H1 (cell line): Measurements from ENCODE around the gene MPP3. TPM values are rescaled to one million over a fixed set of nuclear protein-coding genes. Genes with fewer than 3 reads are reported as not detected.
A peak's percentile ranks its signal among the peaks of the same experiment; 100 is the strongest.

Experiments
- CTCF ChIA-PET: fragments of 300-600 bp; sonication (Branson Sonifier 250); formaldehyde crosslinking; loops from one replicate; lab custom pipeline; 2021; ENCODE audit not compliant: partially characterized antibody; lab: Charles Lee
- POLR2A ChIA-PET: fragments of 300-600 bp; sonication (Branson Sonifier 250); formaldehyde crosslinking; loops from one replicate; lab custom pipeline; 2021; ENCODE audit warnings: inconsistent platforms; ENCODE audit not compliant: partially characterized antibody; lab: Charles Lee
- DNase-seq, 2 experiments: peaks; one replicate each; pipeline versions ENCODE4 v3.0.0 to v3.0.0-alpha.2; 2010 to 2022; ENCODE audit warnings: low spot score in 2 of 2, low read depth in 1 of 2, mixed read lengths in 1 of 2
- FAIRE-seq: peaks from 2 replicates; lab custom pipeline; 2011; peaks lifted over from hg19 to GRCh38; lab: Jason Lieb, UNC
- H2AFZ ChIP-seq: 2 replicates; pipeline ENCODE4 v1.8.1; 2012; ENCODE audit warnings: low read length, inconsistent platforms
- H2AK5ac ChIP-seq: 2 replicates; pipeline ENCODE4 v1.6.1; 2013; ENCODE audit warnings: low read depth, low read length
- H2BK120ac ChIP-seq: replicated peaks from 2 replicates; pipeline ENCODE3; 2013; ENCODE audit warnings: low read depth, low read length, inconsistent platforms
- H2BK12ac ChIP-seq: 2 replicates; pipeline ENCODE4 v1.6.1; 2013; ENCODE audit warnings: low read depth, low read length
- H2BK15ac ChIP-seq: 2 replicates; pipeline ENCODE4 v1.6.1; 2013; ENCODE audit warnings: low read length
- H2BK20ac ChIP-seq: 2 replicates; pipeline ENCODE4 v1.6.1; 2013; ENCODE audit warnings: low read length
- H2BK5ac ChIP-seq: 2 replicates; pipeline ENCODE4 v1.6.1; 2013; ENCODE audit warnings: low read depth, low read length
- H3K14ac ChIP-seq: 2 replicates; pipeline ENCODE4 v1.6.1; 2013; ENCODE audit warnings: inconsistent platforms; ENCODE audit not compliant: insufficient read length
- H3K18ac ChIP-seq: 2 replicates; pipeline ENCODE4 v1.6.1; 2013; ENCODE audit warnings: low read length; ENCODE audit errors: extremely low read depth
- H3K23ac ChIP-seq: 2 replicates; pipeline ENCODE4 v1.6.1; 2013; ENCODE audit warnings: inconsistent platforms; ENCODE audit not compliant: insufficient read length
- H3K23me2 ChIP-seq: 2 replicates; pipeline ENCODE4 v1.6.1; 2013; ENCODE audit warnings: low read depth, low read length
- H3K27ac ChIP-seq: 2 replicates; pipeline ENCODE4 v1.6.1; 2011; ENCODE audit warnings: low read depth, low read length, inconsistent platforms
- H3K27me3 ChIP-seq, 4 experiments: replicated peaks in 1 of 4; 1 replicate in 1 of 4; 2 replicates in 3 of 4; pipeline versions ENCODE4 v1.6.1 to v1.8.1; 2011 to 2013; ENCODE audit warnings: low read length in 3 of 4, mild to moderate bottlenecking in 3 of 4, inconsistent platforms in 2 of 4, mixed read lengths in 2 of 4, moderate library complexity in 1 of 4; ENCODE audit not compliant: control insufficient read depth in 3 of 4, insufficient read depth in 3 of 4; ENCODE audit errors: extremely low read depth in 1 of 4
- H3K36me3 ChIP-seq, 4 experiments: 2 replicates each; pipeline versions ENCODE4 v1.6.1 to v1.8.1; 2011 to 2013; ENCODE audit warnings: mild to moderate bottlenecking in 4 of 4, low read length in 3 of 4, moderate library complexity in 2 of 4, control low read depth in 1 of 4, inconsistent platforms in 1 of 4; ENCODE audit not compliant: insufficient read depth in 4 of 4, control insufficient read depth in 2 of 4
- H3K4ac ChIP-seq: replicated peaks from 2 replicates; pipeline ENCODE3; 2013; ENCODE audit warnings: low read length, low read depth, mixed read lengths, inconsistent platforms; ENCODE audit not compliant: insufficient read length
- H3K4me1 ChIP-seq, 4 experiments: replicated peaks in 1 of 4; 1 replicate in 1 of 4; 2 replicates in 3 of 4; pipeline versions ENCODE4 v1.6.1 to v1.8.1; 2011 to 2013; ENCODE audit warnings: low read length in 3 of 4, inconsistent platforms in 2 of 4, mixed read lengths in 1 of 4; ENCODE audit not compliant: insufficient read depth in 4 of 4, control insufficient read depth in 3 of 4
- H3K4me2 ChIP-seq, 2 experiments: 2 replicates each; pipeline versions ENCODE4 v1.6.1 to v1.8.1; 2011 to 2013; ENCODE audit warnings: low read depth in 2 of 2, low read length in 2 of 2, control low read depth in 1 of 2, inconsistent platforms in 1 of 2, mild to moderate bottlenecking in 1 of 2; ENCODE audit not compliant: insufficient read depth in 1 of 2
- H3K4me3 ChIP-seq, 4 experiments: fragments of 200-600, 300-600 bp in 1 of 4; sonication (generic), shearing (Covaris generic), sonication (Bioruptor Twin) in 1 of 4; 2 replicates each; pipeline versions ENCODE4 v1.5.1 to v1.8.1; 2011 to 2016; ENCODE audit warnings: low read length in 4 of 4, low read depth in 3 of 4, control low read depth in 2 of 4, inconsistent platforms in 2 of 4, mild to moderate bottlenecking in 2 of 4, mixed read lengths in 1 of 4, moderate library complexity in 1 of 4; ENCODE audit not compliant: insufficient read depth in 2 of 4; ENCODE audit errors: extremely low read depth in 1 of 4
- H3K56ac ChIP-seq: replicated peaks from 2 replicates; pipeline ENCODE3; 2013; ENCODE audit warnings: low read depth, mild to moderate bottlenecking, mixed read lengths, low read length, inconsistent platforms; ENCODE audit not compliant: insufficient read length
- H3K79me1 ChIP-seq: 2 replicates; pipeline ENCODE4 v1.6.1; 2013; ENCODE audit warnings: low read depth, low read length, control low read depth
- H3K79me2 ChIP-seq, 2 experiments: 2 replicates each; pipeline versions ENCODE4 v1.6.1 to v1.8.1; 2012 to 2013; ENCODE audit warnings: low read length in 2 of 2, mild to moderate bottlenecking in 2 of 2, inconsistent platforms in 1 of 2; ENCODE audit not compliant: insufficient read depth in 2 of 2, control insufficient read depth in 1 of 2
- H3K9ac ChIP-seq, 4 experiments: replicated peaks in 1 of 4; 1 replicate in 1 of 4; 2 replicates in 3 of 4; pipeline versions ENCODE4 v1.6.1 to v1.8.1; 2011 to 2013; ENCODE audit warnings: low read depth in 3 of 4, low read length in 3 of 4, control low read depth in 2 of 4, mild to moderate bottlenecking in 2 of 4, moderate library complexity in 2 of 4, inconsistent platforms in 1 of 4; ENCODE audit errors: extremely low read depth in 1 of 4
- H3K9me3 ChIP-seq, 2 experiments: 2 replicates each; pipeline versions ENCODE4 v1.6.1 to v1.8.1; 2012 to 2013; ENCODE audit warnings: mild to moderate bottlenecking in 2 of 2, moderate library complexity in 2 of 2, control low read depth in 1 of 2, inconsistent platforms in 1 of 2, low read depth in 1 of 2, low read length in 1 of 2, mixed read lengths in 1 of 2; ENCODE audit not compliant: insufficient read depth in 2 of 2
- H4K20me1 ChIP-seq, 2 experiments: replicated peaks in 1 of 2; 2 replicates each; pipeline versions ENCODE3 to v1.8.1; 2011 to 2013; ENCODE audit warnings: inconsistent platforms in 2 of 2, low read length in 2 of 2, mild to moderate bottlenecking in 1 of 2; ENCODE audit not compliant: insufficient read depth in 2 of 2, control insufficient read depth in 1 of 2
- H4K5ac ChIP-seq: 2 replicates; pipeline ENCODE4 v1.6.1; 2013; ENCODE audit warnings: low read length, low read depth, mixed read lengths, inconsistent platforms; ENCODE audit not compliant: insufficient read length
- H4K8ac ChIP-seq: 2 replicates; pipeline ENCODE4 v1.8.0; 2013; ENCODE audit warnings: mild to moderate bottlenecking, moderate library complexity, low read length, inconsistent platforms; ENCODE audit not compliant: insufficient read depth; ENCODE audit errors: extremely low read depth
- H4K91ac ChIP-seq: replicated peaks from 2 replicates; pipeline ENCODE3; 2013; ENCODE audit warnings: low read length, mixed read lengths, inconsistent platforms; ENCODE audit not compliant: insufficient read length
- CREB1 ChIP-seq: IDR thresholded peaks from 2 replicates; pipeline ENCODE4 v1.6.1; 2012; ENCODE audit warnings: inconsistent platforms
- FOSL1 ChIP-seq: IDR thresholded peaks from 2 replicates; pipeline ENCODE4 v1.6.1; 2011; ENCODE audit warnings: mild to moderate bottlenecking, low read depth, low read length, moderate library complexity; ENCODE audit not compliant: insufficient read depth
- HDAC6 ChIP-seq: IDR thresholded peaks from one replicate; pipeline ENCODE4 v1.7.1; 2012; ENCODE audit warnings: low read depth, mild to moderate bottlenecking, inconsistent platforms, low read length, moderate library complexity
- JUN ChIP-seq: IDR thresholded peaks from 2 replicates; pipeline ENCODE4 v1.6.1; 2011; ENCODE audit warnings: low read depth, mild to moderate bottlenecking, improper control_type of control experiment, low read length
- JUND ChIP-seq: IDR thresholded peaks from 2 replicates; pipeline ENCODE4 v1.6.1; 2011; ENCODE audit warnings: mild to moderate bottlenecking, improper control_type of control experiment, low read length
- KDM5A ChIP-seq: fragments of 200-600 bp; IDR thresholded peaks from 2 replicates; pipeline ENCODE4 v1.7.1; 2012; ENCODE audit warnings: mild to moderate bottlenecking, low read length, inconsistent platforms, mixed read lengths
- MAFK ChIP-seq: IDR thresholded peaks from 2 replicates; pipeline ENCODE4 v1.6.1; 2012; ENCODE audit warnings: low read depth, mild to moderate bottlenecking, improper control_type of control experiment, low read length
- NANOG ChIP-seq: IDR thresholded peaks from 2 replicates; pipeline ENCODE4 v1.6.1; 2011; ENCODE audit warnings: low read length, low read depth, mild to moderate bottlenecking, inconsistent platforms; ENCODE audit not compliant: insufficient read depth, poor library complexity, severe bottlenecking
- POLR2A ChIP-seq, 2 experiments: IDR thresholded peaks; 1 replicate in 1 of 2; 2 replicates in 1 of 2; pipeline ENCODE4 v1.6.1; 2011; ENCODE audit warnings: low read depth in 2 of 2, low read length in 2 of 2, mild to moderate bottlenecking in 2 of 2; ENCODE audit errors: control extremely low read depth in 1 of 2
- RFX5 ChIP-seq: IDR thresholded peaks from 2 replicates; pipeline ENCODE4 v1.6.1; 2011; ENCODE audit warnings: low read depth, low read length, improper control_type of control experiment, borderline replicate concordance
- RNF2 ChIP-seq: fragments of 200-900, 300-1000 bp; sonication (generic); IDR thresholded peaks from 2 replicates; pipeline ENCODE4 v1.7.1; 2016; ENCODE audit warnings: borderline replicate concordance, low read depth, mild to moderate bottlenecking, antibody characterized with exemption, low read length; ENCODE audit not compliant: poor library complexity, severe bottlenecking; ENCODE audit errors: missing control alignments
- SP2 ChIP-seq: IDR thresholded peaks from 2 replicates; pipeline ENCODE4 v1.6.1; 2012; ENCODE audit warnings: mild to moderate bottlenecking, low read length, inconsistent platforms
- ZNF274 ChIP-seq: IDR thresholded peaks from 2 replicates; pipeline ENCODE4 v1.7.0; 2012; ENCODE audit warnings: low read length, borderline replicate concordance; ENCODE audit errors: extremely low read depth
- WGBS, 2 experiments: shearing (Covaris generic) in 1 of 2; methylation state at CpG; one replicate each; pipeline versions ENCODE4 v1.1.6 to v1.1.7; 2013 to 2015; ENCODE audit warnings: low lambda C conversion rate in 2 of 2, mixed read lengths in 2 of 2, inconsistent platforms in 1 of 2, low coverage in 1 of 2, missing lambda C conversion rate in 1 of 2; ENCODE audit not compliant: insufficient replicate concordance in 2 of 2, insufficient coverage in 1 of 2, insufficient read length in 1 of 2; ENCODE audit errors: extremely low coverage in 1 of 2, missing lambda C conversion rate in 1 of 2; 5-methylcytosine and 5-hydroxymethylcytosine counted together
- polyA plus RNA-seq, 7 experiments: library from polyadenylated mRNA; depleted of rRNA in 3 of 7; stranded (reverse) in 5 of 7; unstranded in 2 of 7; fragments of >200 nt in 5 of 7; fragments of 200-250 nt in 2 of 7; gene quantifications; 1 replicate in 5 of 7; 2 replicates in 1 of 7; 4 replicates in 1 of 7; pipeline versions ENCODE4 v1.2.1 to v1.2.3, GENCODE V29; 2011 to 2013; ENCODE audit warnings: missing spikeins in 2 of 7, mixed read lengths in 2 of 7
- total RNA-seq: library from RNA; stranded (reverse); fragmentation: NEBNext Ultra II Directional; extraction: Animal tissue kit (Norgen Biotek cat#: 25700); gene quantifications from 2 replicates; pipeline ENCODE4 v1.2.1, GENCODE V29; 2021
- TF ChIP-seq, protein P1 (sequence below): IDR thresholded peaks from 2 replicates; pipeline ENCODE4 v1.6.1; 2012; ENCODE audit warnings: inconsistent platforms

The MPP3 gene
- total and polyA plus RNA-seq, 2 of the 8 experiments (the other 6 are each of a cell fraction or from before 2014, with no cell fraction given), result 3.1 to 6.1 TPM

DNA sequence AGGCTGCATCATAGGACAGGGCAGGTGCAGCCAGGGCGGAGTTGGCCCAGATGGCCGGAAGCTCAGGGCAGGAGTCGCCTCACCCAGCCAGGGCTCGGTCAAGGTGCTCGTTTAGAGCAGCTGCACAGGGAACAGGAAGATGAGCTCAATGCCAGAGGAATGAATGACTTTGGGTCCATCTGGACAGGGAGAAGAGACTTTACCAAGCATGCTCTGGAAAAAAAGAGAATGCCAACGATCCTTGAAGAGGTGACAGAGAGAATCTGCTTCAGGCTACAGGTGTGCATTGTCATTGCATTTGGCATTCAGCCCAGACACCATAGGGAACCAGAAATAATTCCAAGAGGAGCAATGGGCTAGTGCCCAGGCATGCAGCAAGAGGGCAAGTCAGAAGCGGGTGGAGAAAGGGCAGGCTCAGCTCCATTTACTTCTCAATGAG lies 6.7 kb upstream of the MPP3 start:
- FAIRE-seq, result no peak
- ChIA-PET CTCF (interaction anchor here (0.7 to 3.7 kb wide), 21 partner anchors 9 to 156 kb away, joined by 3 to 33 read pairs (median 5); no protein-coding TSS in a partner anchor), POLR2A (interaction anchor here (1.1 to 2.7 kb wide), 2 partner anchors 14 to 49 kb away, joined by 4 to 8 read pairs; no protein-coding TSS in a partner anchor)
- Histone ChIP-seq H3K27me3 (peaks cover 0 to 1% (median 0%) of the 10 kb centered on the region in 4 experiments; a peak in 2 of 7 replicates), H3K79me1 (no peaks in the 10 kb centered on the region), H2BK120ac (no peak overlapping the region), H3K56ac (no peak overlapping the region), H4K91ac (no peak overlapping the region), H3K14ac (no peak overlapping the region), H3K9ac (no peak overlapping the region), H4K5ac (no peak overlapping the region), H2BK15ac (no peak overlapping the region), H3K79me2 (no peaks in the 10 kb centered on the region), H3K23me2 (no peaks in the 10 kb centered on the region), H2AK5ac (no peak overlapping the region), H4K20me1 (no peaks in the 10 kb centered on the region), H3K4ac (no peak overlapping the region), H2BK20ac (no peak overlapping the region), H3K27ac (no peak overlapping the region), H2BK12ac (no peak overlapping the region), H4K8ac (no peak overlapping the region), H3K4me3 (no peak overlapping the region), H3K4me2 (no peak overlapping the region), H3K23ac (no peak overlapping the region), H3K9me3 (no peaks in the 10 kb centered on the region), H3K36me3 (no peaks in the 10 kb centered on the region), H3K18ac (no peak overlapping the region), H2AFZ (0 out of 2 replicates have a peak overlapping the region, but pooled peaks have one; percentile 47), H2BK5ac (no peak overlapping the region), H3K4me1 (no peaks in the 10 kb centered on the region)
- DNase-seq, result no peak
- 77% methylated on average over 5 of the region's 7 CpGs; no CpG with 5 or more reads in 1 of the 2 experiments for WGBS, 2 experiments
- TF ChIP-seq MAFK, result no peak
- no peak for TF ChIP-seq NANOG
- TF ChIP-seq HDAC6, result no peak
- no peak for TF ChIP-seq JUN
- TF ChIP-seq KDM5A, result no peak
- no peak for TF ChIP-seq CREB1
- no peak for TF ChIP-seq ZNF274
- TF ChIP-seq FOSL1, result no peak
- no peak for TF ChIP-seq POLR2A (IDR thresholded peaks at IDR 0.05; ENCODE audit: control extremely low read depth in 1 of 2, low read depth in 2 of 2, low read length in 2 of 2)
- TF ChIP-seq RFX5, result no peak
- no peak for TF ChIP-seq SP2
- TF ChIP-seq, protein P1, sequence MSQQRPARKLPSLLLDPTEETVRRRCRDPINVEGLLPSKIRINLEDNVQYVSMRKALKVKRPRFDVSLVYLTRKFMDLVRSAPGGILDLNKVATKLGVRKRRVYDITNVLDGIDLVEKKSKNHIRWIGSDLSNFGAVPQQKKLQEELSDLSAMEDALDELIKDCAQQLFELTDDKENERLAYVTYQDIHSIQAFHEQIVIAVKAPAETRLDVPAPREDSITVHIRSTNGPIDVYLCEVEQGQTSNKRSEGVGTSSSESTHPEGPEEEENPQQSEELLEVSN, result no peak
- no peak for TF ChIP-seq RNF2
- no peak for TF ChIP-seq JUND
